DMS114 treated with DMSO at 0.1 percent for 48 hours (cell line): ENCODE results near the gene OGDHL.

ENCODE experiments used
- DNase-seq: peaks from one replicate; lab custom pipeline; 2025; ENCODE audit not compliant: unreplicated experiment; lab: John Stamatoyannopoulos, UW

The OGDHL gene

GRCh38 chr10:49696311-49696710 lies 65.8 kb downstream of the OGDHL start:
- DNase-seq, result no peak

- DNase-seq, result no peak
Observed at GRCh38 chr10:49694466-49694865, 67.7 kb downstream of the OGDHL start.

GRCh38 chr10:49691588-49691987 lies 70.5 kb downstream of the OGDHL start:
- no peak for DNase-seq

GRCh38 chr10:49690698-49691356 lies 71.3 kb downstream of the OGDHL start:
- no peak for DNase-seq

- no peak for DNase-seq
Observed at GRCh38 chr10:49689882-49690510, 72.1 kb downstream of the OGDHL start.

GRCh38 chr10:49688920-49689319 lies 73.2 kb downstream of the OGDHL start:
- no peak for DNase-seq

- no peak for DNase-seq
Observed at GRCh38 chr10:49688261-49688846, 73.8 kb downstream of the OGDHL start.

- DNase-seq, result no peak
Observed at GRCh38 chr10:49686651-49687050, 75.5 kb downstream of the OGDHL start.
